HG03103 (cell line): ENCODE data around the gene ZNF326.
"Not testable (repeated sequence)": the region's sequence is repeated elsewhere in the genome, so short reads cannot be mapped to it uniquely, and the experiment has no call there.

ENCODE experiments used
- ATAC-seq: cut with Tn5 transposase; IDR thresholded peaks from one replicate; pipeline ENCODE4 v1.9.1; 2021; ENCODE audit warnings: low read depth; ENCODE audit not compliant: unreplicated experiment

ZNF326 gene

DNA sequence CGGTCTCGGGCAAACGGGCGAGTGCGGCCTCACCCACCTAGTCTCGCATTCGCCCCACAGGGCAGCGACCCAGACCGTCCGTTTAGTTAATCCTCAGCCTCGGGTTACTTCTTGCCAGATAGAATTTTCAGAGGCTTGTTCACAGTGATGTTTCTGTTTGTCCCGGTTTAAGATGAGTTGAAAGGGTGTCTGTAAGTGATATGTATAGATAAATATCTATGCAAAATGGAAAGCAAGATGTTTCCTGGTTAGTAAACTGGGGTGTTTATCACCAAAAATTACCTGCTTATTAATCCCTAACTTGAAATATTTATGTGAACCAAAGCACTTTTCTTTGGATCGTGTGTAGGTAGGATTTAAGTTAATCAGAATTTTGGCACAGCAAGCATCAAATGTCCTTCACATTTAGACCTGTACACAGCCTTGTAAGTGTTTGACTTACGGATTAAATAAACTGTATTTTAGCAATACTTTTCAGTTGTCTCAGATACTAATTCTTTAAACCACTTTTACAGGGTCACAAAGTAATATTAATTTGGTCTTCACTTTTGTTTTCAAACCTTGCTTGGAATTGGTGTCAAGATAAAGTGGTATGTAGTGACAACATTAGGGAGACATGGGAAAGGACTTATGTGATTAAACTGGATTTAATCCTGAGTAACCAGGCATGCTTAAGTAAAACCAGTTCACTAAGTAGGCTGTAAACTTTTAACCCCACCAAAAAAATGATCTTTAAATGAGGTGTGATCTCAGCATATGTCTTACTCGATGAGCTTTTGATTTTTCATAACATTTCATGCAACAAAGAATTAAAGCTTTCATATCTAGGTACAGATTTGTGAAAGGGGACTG lies 914 bp downstream of the ZNF326 start:
- ATAC-seq: no peak

DNA sequence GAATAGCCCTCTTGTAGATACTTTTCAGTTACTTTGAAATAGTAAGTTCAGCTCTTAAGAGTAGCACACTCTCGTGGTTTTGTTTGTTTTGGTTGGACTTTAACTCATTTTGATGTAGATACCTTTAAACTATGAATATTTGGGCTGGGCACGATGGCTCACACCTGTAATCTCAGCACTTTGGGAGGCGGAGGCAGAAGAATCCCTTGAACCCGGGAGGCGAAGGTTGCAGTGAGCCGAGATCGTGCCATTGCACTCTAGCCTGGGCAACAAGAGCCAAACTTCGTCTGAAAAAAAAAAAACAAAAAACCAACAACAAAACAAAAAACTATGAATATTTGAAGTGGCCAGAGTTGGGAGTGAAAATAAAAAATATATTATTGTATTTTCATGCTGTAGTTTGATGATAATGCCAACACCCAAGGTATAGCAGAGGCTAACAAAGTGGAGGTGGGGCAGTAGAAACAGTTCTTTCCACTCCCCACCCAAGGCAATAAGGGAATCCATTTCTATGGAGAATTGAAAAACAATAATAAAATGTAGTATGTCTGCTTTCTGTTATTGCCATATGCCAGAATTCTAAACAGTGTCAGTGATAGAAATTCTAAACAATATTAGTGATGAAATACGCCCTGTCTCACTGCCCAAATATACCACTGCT lies 1.7 kb downstream of the ZNF326 start:
- no peak for ATAC-seq

DNA sequence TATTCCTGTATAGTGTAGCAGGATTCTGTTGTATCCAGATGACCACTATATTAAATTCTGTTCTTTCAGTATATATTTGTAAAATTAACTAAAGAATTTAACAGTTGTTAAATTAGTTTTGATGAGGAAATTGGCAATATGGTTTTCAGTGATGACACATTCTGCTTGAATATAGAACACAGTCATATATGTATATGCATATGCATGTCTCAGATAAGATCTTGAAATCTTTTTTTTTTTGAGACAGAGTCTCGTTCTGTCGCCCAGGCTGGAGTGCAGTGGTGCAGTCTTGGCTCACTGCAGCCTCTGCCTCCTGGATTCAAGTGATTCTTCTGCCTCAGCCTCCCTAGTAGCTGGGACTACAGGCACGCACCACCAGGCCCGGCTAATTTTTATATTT lies 2.2 kb downstream of the ZNF326 start:
- ATAC-seq: not testable (repeated sequence)

DNA sequence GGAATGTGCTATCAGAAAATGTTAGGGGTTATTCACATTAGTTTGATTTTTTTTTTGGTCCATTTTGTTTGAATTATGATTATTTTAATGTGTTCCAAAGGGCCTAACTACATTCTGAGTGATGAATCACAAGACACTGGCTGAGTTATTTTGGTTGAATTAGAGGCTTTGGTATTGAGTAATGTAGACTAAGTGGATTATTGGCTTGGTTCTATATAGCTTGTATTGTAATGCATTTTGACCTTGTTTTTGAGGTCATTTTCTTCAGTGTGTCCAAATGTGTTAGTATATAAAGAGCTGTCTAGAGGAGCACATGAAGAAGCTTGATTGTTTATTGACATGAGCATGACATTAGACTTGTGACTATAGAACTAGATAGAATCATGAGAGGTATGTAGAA lies 3.4 kb downstream of the ZNF326 start:
- no peak for ATAC-seq

GRCh38 chr1:89999208-89999607 lies 4.3 kb downstream of the ZNF326 start:
- no peak for ATAC-seq

GRCh38 chr1:89999628-90000027 lies 4.7 kb downstream of the ZNF326 start:
- ATAC-seq: no peak

GRCh38 chr1:90000934-90001676 lies 6.2 kb downstream of the ZNF326 start:
- no peak for ATAC-seq

- no peak for ATAC-seq
These were observed 13.1 kb downstream of the ZNF326 start for GRCh38 chr1:90007979-90008404.

DNA sequence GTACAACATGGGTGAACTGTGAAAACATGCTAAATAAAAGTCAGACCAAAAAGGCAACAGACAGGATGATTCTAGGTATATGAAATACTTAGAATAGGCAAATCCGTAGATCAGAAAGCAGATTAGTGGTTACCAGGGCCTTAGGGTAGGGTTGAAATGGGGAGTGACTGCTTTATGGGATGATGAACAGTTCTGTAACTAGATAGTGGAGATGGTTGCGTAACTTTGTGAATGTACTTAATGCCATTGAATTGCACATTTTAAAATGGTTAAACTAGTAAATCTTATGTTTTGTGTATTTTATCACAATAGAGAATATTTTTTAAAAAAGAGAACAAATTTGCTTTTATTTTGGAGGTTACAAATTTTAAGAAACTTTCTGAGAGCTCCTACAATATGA lies 17.4 kb downstream of the ZNF326 start:
- ATAC-seq: no peak

GRCh38 chr1:90023691-90024090 lies 28.8 kb downstream of the ZNF326 start:
- no peak for ATAC-seq

DNA sequence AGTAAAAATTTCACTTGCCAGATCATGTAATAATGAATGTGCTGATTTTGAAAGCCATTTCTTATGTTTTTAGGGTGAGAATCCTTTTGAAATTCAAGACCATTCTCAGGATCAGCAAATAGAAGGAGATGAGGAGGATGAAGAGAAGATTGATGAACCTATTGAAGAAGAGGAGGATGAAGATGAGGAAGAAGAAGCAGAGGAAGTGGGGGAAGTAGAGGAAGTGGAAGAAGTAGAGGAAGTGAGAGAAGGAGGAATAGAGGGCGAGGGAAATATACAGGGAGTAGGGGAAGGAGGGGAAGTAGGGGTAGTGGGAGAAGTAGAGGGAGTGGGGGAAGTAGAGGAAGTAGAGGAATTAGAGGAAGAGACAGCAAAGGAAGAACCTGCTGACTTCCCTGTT lies 32.4 kb downstream of the ZNF326 start:
- no peak for ATAC-seq

DNA sequence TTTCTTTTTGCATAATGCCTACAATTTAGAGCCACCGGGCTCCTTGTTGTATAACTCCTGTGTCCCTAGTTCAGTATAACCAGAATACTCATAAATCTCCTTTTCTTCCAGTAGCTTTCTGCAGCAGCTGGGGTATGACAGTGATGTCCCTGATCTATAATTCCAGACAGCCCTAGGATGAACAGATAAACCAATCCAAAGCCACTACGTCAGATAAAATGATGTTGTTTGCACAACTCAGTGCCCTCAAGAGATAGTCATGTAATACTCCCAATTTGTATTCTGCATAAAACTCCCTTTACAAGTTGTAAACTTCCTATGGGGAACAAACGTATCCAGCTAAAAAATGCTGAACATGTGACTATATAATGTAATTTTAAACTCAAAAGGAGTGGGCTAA lies 44.7 kb downstream of the ZNF326 start:
- no peak for ATAC-seq

DNA sequence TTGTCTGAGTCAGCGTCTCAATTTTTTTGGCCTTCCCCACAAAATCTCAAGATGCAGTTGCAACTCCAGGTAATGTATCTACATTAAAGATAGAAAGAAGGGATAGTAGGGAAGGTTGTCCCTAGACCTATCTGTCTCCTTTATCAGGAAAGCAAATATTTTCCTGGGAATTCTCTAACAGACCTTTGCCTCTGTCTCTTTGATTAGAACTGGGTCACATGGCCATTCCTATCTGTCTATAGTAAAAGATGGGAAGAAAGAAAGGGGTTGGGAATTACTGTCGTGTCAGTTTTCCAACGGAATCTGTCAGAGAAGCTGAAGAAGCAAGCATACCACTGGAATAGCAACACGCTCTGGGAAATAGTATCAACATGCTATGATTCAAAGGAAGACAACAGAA lies 48.7 kb downstream of the ZNF326 start:
- ATAC-seq: no peak

GRCh38 chr1:90044346-90044745 lies 49.4 kb downstream of the ZNF326 start:
- ATAC-seq: no peak

GRCh38 chr1:90045853-90046563 lies 51.1 kb downstream of the ZNF326 start:
- ATAC-seq: no peak

- ATAC-seq: no peak
These were observed 51.7 kb downstream of the ZNF326 start for GRCh38 chr1:90046635-90047034.

- no peak for ATAC-seq
These were observed 53.1 kb downstream of the ZNF326 start for GRCh38 chr1:90048043-90048442.

- ATAC-seq: not testable (repeated sequence)
These were observed 68.1 kb downstream of the ZNF326 start for GRCh38 chr1:90062700-90063643.

DNA sequence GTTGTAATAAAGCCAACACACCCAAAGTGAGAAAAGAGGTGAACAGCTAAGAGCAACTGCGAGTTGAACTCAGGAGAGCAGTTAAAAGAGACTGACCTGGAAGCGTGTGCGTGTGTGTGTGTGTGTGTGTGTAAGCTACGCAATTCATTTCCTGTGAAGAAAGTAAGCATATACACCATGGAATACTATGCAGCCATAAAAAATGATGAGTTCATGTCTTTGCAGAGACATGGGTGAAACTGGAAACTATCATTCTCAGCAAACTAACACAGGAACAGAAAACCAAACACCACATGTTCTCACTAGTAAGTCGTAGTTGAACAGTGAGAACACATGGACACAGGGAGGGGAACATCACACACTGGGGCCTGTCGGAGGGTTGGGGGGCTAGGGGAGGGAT lies 69.2 kb downstream of the ZNF326 start:
- ATAC-seq: not testable (repeated sequence)
